Placental epithelial cell (primary cell): ENCODE measurements around the gene ULBP1. TPM values are rescaled to one million over a fixed set of nuclear protein-coding genes. Genes with fewer than 3 reads are reported as not detected.

Experiments used
- total RNA-seq: library from RNA; depleted of rRNA; stranded (reverse); fragments of >200 nt; gene quantifications from 2 replicates; pipeline ENCODE4 v1.2.3, GENCODE V29; 2012

Gene ULBP1, protein sequence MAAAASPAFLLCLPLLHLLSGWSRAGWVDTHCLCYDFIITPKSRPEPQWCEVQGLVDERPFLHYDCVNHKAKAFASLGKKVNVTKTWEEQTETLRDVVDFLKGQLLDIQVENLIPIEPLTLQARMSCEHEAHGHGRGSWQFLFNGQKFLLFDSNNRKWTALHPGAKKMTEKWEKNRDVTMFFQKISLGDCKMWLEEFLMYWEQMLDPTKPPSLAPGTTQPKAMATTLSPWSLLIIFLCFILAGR
- total RNA-seq = under 0.01 and 0.65 TPM in 2 replicates

DNA sequence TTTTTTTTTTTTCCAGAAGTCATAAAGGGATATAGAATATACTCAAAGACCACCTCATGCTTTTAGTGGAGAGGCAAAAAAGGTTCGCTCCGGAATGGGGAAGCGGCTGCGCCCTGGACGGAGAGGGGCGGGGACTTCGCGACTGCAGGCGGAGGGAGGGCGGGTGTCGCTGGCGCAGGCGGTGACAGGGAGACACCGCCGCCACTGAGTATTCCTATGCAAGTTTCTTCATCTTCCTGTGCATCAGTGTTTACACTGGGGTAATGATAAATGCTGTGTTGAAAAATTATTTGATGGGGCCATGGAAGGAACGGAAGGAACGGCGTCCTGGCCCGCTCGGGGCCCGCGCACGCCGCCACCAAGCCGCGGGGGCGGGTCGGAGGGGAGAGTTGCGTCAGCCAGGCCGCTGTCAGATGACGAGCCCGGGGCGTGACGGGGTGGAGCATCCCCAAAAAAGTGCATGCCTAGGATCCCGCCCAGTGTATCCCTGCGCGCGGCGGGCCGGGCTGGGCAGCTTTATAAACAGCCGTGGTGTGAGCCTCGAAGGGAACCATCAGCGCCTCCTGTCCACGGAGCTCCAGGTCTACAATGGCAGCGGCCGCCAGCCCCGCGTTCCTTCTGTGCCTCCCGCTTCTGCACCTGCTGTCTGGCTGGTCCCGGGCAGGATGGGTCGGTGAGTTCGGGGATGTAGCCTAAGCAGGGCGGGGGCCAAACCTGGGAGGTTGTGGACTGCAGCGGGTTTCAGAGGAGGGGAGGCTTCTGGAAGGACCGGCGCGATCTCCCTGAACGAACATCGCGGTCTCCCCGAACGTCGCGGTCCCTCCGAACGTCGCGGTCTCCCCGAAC lies at the start of gene ULBP1:
Gene ULBP1, plus strand, starts transcription at position 482 of the 846 bp plus-strand sequence. Its CDS starts 107 bp downstream, at position 589.

GRCh38 chr6:149922642-149923326 lies 41.0 kb upstream of the ULBP1 start, which contains the start of gene RAET1G:
RAET1G (minus strand) TSS chr6:149923121; CDS start chr6:149923010, 111 bp downstream.

DNA sequence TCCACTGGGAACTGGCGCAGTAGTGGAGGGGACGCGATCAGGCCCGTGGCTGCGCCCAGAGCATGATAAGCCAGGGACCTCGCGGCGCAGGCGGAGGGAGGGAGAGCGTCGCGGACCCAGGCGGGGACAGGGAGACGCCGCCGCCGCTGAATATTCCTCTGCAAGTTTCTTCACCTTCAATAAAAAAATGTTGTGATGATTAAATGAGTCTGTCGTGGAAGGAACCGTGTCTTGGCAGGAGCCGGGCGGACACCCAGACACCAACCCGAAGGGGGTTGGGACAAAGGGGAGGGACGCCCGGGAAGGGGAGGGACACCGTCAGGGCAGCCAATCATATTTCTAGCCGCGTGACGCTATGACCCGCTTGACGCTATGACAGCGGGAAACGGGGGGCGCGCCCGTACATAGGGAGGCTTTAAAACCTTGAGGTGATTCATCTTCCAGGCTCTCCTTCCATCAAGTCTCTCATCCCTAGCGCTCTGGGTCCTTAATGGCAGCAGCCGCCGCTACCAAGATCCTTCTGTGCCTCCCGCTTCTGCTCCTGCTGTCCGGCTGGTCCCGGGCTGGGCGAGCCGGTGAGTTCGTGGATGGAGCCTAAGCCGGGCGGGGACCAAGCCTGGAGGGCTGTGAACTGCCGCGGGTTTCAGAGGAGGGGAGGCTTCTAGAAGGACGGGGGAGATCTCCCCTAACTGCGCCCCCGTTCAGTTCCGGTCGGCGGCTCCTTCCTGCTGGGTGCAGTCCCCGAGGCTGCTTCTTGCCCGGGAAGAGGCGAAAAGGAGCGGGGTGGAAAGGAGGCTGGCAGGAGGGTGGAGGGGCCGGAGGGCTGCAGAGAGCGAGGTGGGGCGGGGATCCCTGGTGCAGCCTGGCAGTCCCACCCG lies 21.9 kb upstream of the ULBP1 start, which contains the start of gene ULBP2:
Gene ULBP2, plus strand, starts transcription at position 432 of the 878 bp plus-strand sequence. Its CDS starts 59 bp downstream, at position 491.

Other genes with a start within 250 kb of the ULBP1 start
- gene LATS1, start 245.8 kb upstream of the ULBP1 start, total RNA-seq = 19.6 and 23.7 TPM in 2 replicates
- 20.0 and 39.4 TPM in 2 replicates for gene NUP43, start 217.4 kb upstream of the ULBP1 start, total RNA-seq
- gene PCMT1, start 214.2 kb upstream of the ULBP1 start, total RNA-seq = 63.2 and 144 TPM in 2 replicates
- gene LRP11, start 99.6 kb upstream of the ULBP1 start, total RNA-seq = 84.8 and 110 TPM in 2 replicates
- gene RAET1E, start 65.8 kb upstream of the ULBP1 start, total RNA-seq = not detected in 2 replicates
- 0.43 and 0.79 TPM in 2 replicates for gene RAET1G, start 40.8 kb upstream of the ULBP1 start, total RNA-seq
- gene ULBP2, start 21.9 kb upstream of the ULBP1 start, total RNA-seq = 1.6 and 5.1 TPM in 2 replicates
- 0.22 TPM in 1 of 2 replicates, not detected in the other for gene RAET1L, start 61.6 kb downstream of the ULBP1 start, total RNA-seq
- gene ULBP3, start 105.2 kb downstream of the ULBP1 start, total RNA-seq = 3.5 and 9.7 TPM in 2 replicates
- 4.7 and 14.5 TPM in 2 replicates for gene PPP1R14C, start 179.1 kb downstream of the ULBP1 start, total RNA-seq